HEK293 (cell line): ENCODE measurements around the gene NFKBIA.

Experiments used
- CTCF ChIA-PET: fragments of 350-600 bp; formaldehyde crosslinking; extraction: SDS; loops from one replicate; lab custom pipeline; 2021; ENCODE audit warnings: antibody characterized with exemption; lab: Yijun Ruan, JAX
- POLR2A ChIA-PET: fragments of 300-600 bp; formaldehyde crosslinking; extraction: SDS; loops from one replicate; lab custom pipeline; 2020; ENCODE audit warnings: antibody characterized with exemption, inconsistent platforms; lab: Yijun Ruan, JAX
- H3K27ac ChIP-seq: fragments of 200-500 bp; sonication (Bioruptor generic); 2 replicates; pipeline ENCODE4 v1.5.1; 2014; ENCODE audit warnings: low read depth, low read length, control low read depth, inconsistent platforms; ENCODE audit errors: extremely low read depth
- H3K36me3 ChIP-seq, 2 experiments: fragments of 200-500 bp in 1 of 2; sonication (Bioruptor generic) in 1 of 2; 1 replicate in 1 of 2; 2 replicates in 1 of 2; pipeline ENCODE4 v1.5.1; 2014 to 2017; ENCODE audit warnings: inconsistent platforms in 2 of 2, low read length in 2 of 2; ENCODE audit not compliant: control insufficient read depth in 2 of 2, insufficient read depth in 1 of 2
- H3K4me1 ChIP-seq: fragments of 200-500 bp; sonication (Bioruptor generic); 2 replicates; pipeline ENCODE4 v1.5.1; 2014; ENCODE audit warnings: mild to moderate bottlenecking, low read length, inconsistent platforms; ENCODE audit not compliant: control insufficient read depth, insufficient read depth
- H3K4me3 ChIP-seq: 2 replicates; pipeline ENCODE4 v1.5.1; 2011; ENCODE audit warnings: low read depth, mild to moderate bottlenecking, control low read depth, low read length, moderate library complexity
- H3K9me3 ChIP-seq: fragments of 200-500 bp; sonication (Bioruptor generic); 2 replicates; pipeline ENCODE4 v1.5.1; 2014; ENCODE audit warnings: low read depth, low read length, inconsistent platforms; ENCODE audit not compliant: control insufficient read depth, insufficient read depth
- INSM2 ChIP-seq: fragments of 450-650 bp; formaldehyde crosslinking; IDR thresholded peaks from 2 replicates; pipeline ENCODE4 v1.5.1; 2016; ENCODE audit warnings: missing biosample characterization, missing genetic modification characterization
- KLF17 ChIP-seq: fragments of 450-650 bp; formaldehyde crosslinking; IDR thresholded peaks from 2 replicates; pipeline ENCODE4 v1.5.1; 2016; ENCODE audit warnings: missing biosample characterization, missing genetic modification characterization
- PRDM6 ChIP-seq: fragments of 450-650 bp; formaldehyde crosslinking; IDR thresholded peaks from 2 replicates; pipeline ENCODE4 v1.5.1; 2017; ENCODE audit warnings: missing biosample characterization, missing genetic modification characterization
- RBAK ChIP-seq: fragments of 450-650 bp; formaldehyde crosslinking; IDR thresholded peaks from 2 replicates; pipeline ENCODE4 v1.5.1; 2016; ENCODE audit warnings: missing biosample characterization, missing genetic modification characterization
- SCRT1 ChIP-seq: fragments of 450-650 bp; formaldehyde crosslinking; IDR thresholded peaks from 2 replicates; pipeline ENCODE4 v1.5.1; 2016; ENCODE audit warnings: missing biosample characterization, missing genetic modification characterization, borderline replicate concordance
- YY2 ChIP-seq: fragments of 450-650 bp; formaldehyde crosslinking; IDR thresholded peaks from 2 replicates; pipeline ENCODE4 v1.5.1; 2016; ENCODE audit warnings: missing biosample characterization, missing genetic modification characterization
- ZBTB44 ChIP-seq: fragments of 450-650 bp; IDR thresholded peaks from 2 replicates; pipeline ENCODE4 v1.5.1; 2018; ENCODE audit warnings: missing biosample characterization, mild to moderate bottlenecking, missing genetic modification characterization
- ZEB2 ChIP-seq: fragments of 450-650 bp; formaldehyde crosslinking; IDR thresholded peaks from 2 replicates; pipeline ENCODE4 v1.5.1; 2016; ENCODE audit warnings: missing biosample characterization, missing genetic modification characterization
- ZIC2 ChIP-seq: fragments of 450-650 bp; formaldehyde crosslinking; IDR thresholded peaks from 2 replicates; pipeline ENCODE4 v1.5.1; 2016; ENCODE audit warnings: missing biosample characterization, missing genetic modification characterization
- ZNF148 ChIP-seq: fragments of 450-650 bp; formaldehyde crosslinking; IDR thresholded peaks from 2 replicates; pipeline ENCODE4 v1.5.0; 2017; ENCODE audit warnings: missing biosample characterization, missing genetic modification characterization, borderline replicate concordance
- ZNF18 ChIP-seq: fragments of 450-650 bp; formaldehyde crosslinking; IDR thresholded peaks from 2 replicates; pipeline ENCODE4 v1.5.1; 2016; ENCODE audit warnings: missing biosample characterization, missing genetic modification characterization
- ZNF335 ChIP-seq: fragments of 450-650 bp; formaldehyde crosslinking; conservative IDR thresholded peaks from 2 replicates; pipeline ENCODE4 v1.5.1; 2016; ENCODE audit warnings: missing biosample characterization, missing genetic modification characterization
- ZNF350 ChIP-seq: fragments of 450-650 bp; formaldehyde crosslinking; IDR thresholded peaks from 2 replicates; pipeline ENCODE4 v1.5.0; 2017; ENCODE audit warnings: missing biosample characterization, mild to moderate bottlenecking, missing genetic modification characterization
- ZNF510 ChIP-seq: fragments of 450-650 bp; formaldehyde crosslinking; IDR thresholded peaks from 2 replicates; pipeline ENCODE4 v1.5.1; 2018; ENCODE audit warnings: mild to moderate bottlenecking, missing genetic modification characterization, missing biosample characterization; ENCODE audit not compliant: insufficient replicate concordance
- ZNF529 ChIP-seq: fragments of 450-650 bp; formaldehyde crosslinking; IDR thresholded peaks from 2 replicates; pipeline ENCODE4 v1.5.1; 2017; ENCODE audit warnings: missing genetic modification characterization, missing biosample characterization; ENCODE audit not compliant: insufficient replicate concordance
- ZNF560 ChIP-seq: fragments of 450-650 bp; formaldehyde crosslinking; IDR thresholded peaks from 2 replicates; pipeline ENCODE4 v1.5.1; 2017; ENCODE audit warnings: missing biosample characterization, missing genetic modification characterization, borderline replicate concordance
- ZNF701 ChIP-seq: fragments of 450-650 bp; formaldehyde crosslinking; IDR thresholded peaks from 2 replicates; pipeline ENCODE4 v1.5.1; 2016; ENCODE audit warnings: missing biosample characterization, missing genetic modification characterization
- ZNF792 ChIP-seq: fragments of 450-650 bp; formaldehyde crosslinking; IDR thresholded peaks from 2 replicates; pipeline ENCODE4 v1.5.1; 2016; ENCODE audit warnings: missing biosample characterization, missing genetic modification characterization
- ZSCAN18 ChIP-seq: fragments of 450-650 bp; formaldehyde crosslinking; IDR thresholded peaks from 2 replicates; pipeline ENCODE4 v1.5.1; 2016; ENCODE audit warnings: missing biosample characterization, missing genetic modification characterization
- ZSCAN5A ChIP-seq: fragments of 450-650 bp; formaldehyde crosslinking; IDR thresholded peaks from 2 replicates; pipeline ENCODE4 v1.5.1; 2016; ENCODE audit warnings: missing biosample characterization, missing genetic modification characterization
- ZXDB ChIP-seq: fragments of 450-650 bp; formaldehyde crosslinking; IDR thresholded peaks from 2 replicates; pipeline ENCODE4 v1.5.1; 2016; ENCODE audit warnings: missing biosample characterization, missing genetic modification characterization

The NFKBIA gene

GRCh38 chr14:35423621-35424020, 19.1 kb upstream of the NFKBIA start (continued):
- no peak for TF ChIP-seq KLF17 (tag by site-specific recombination)
- TF ChIP-seq, all 188 proteins: peak for 0

- ChIA-PET CTCF (interaction anchor here (0.6 to 1.2 kb wide), 7 partner anchors 16 to 1089 kb away, joined by 3 to 4 read pairs (median 3); no protein-coding TSS in a partner anchor), POLR2A (interaction anchor here (0.6 kb wide), 1 partner anchor 710 kb away, joined by 3 read pairs; no protein-coding TSS in a partner anchor)
- Histone ChIP-seq H3K4me3 (no peak overlapping the region), H3K4me1 (peaks cover 3% of the 10 kb centered on the region), H3K9me3 (no peaks in the 10 kb centered on the region), H3K27ac (no peak overlapping the region), H3K36me3 (no peaks in the 10 kb centered on the region)
- TF ChIP-seq PRDM6 (tag by site-specific recombination) (peak; percentile 31; the same call in 1 of the 2 replicates), INSM2 (tag by site-specific recombination) (no peak), ZNF335 (tag by site-specific recombination) (no peak), ZNF510 (no peak), ZEB2 (0 out of 2 replicates have a peak, but pooled peaks have one; percentile 14), ZNF148 (tag by site-specific recombination) (no peak), SCRT1 (tag by site-specific recombination) (no peak), ZNF792 (tag by site-specific recombination) (no peak), ZNF560 (tag by site-specific recombination) (no peak), RBAK (tag by site-specific recombination) (no peak), ZBTB44 (tag by site-specific recombination) (peak; percentile 81), ZIC2 (peak; percentile 32; the same call in 1 of the 2 replicates), ZSCAN18 (tag by site-specific recombination) (no peak), ZNF701 (no peak), ZNF18 (0 out of 2 replicates have a peak, but pooled peaks have one; percentile 18), YY2 (tag by site-specific recombination) (no peak), ZSCAN5A (tag by site-specific recombination) (no peak), ZNF529 (tag by site-specific recombination) (no peak), ZNF350 (tag by site-specific recombination) (no peak), ZXDB (tag by site-specific recombination) (no peak)
Observed at GRCh38 chr14:35420036-35420811, 15.7 kb upstream of the NFKBIA start.
